K562 (cell line): ENCODE measurements around the gene EYA3. TPM values are rescaled to one million over a fixed set of nuclear protein-coding genes. Genes with fewer than 3 reads are reported as not detected.

Experiments used
- ATAC-seq: fragments of 200-7000 bp; cut with Tn5 transposase; 3 replicates; pipeline ENCODE4 v1.9.1; 2020; ENCODE audit warnings: moderate library complexity
- BruUV-seq: library from RNA; stranded (reverse); fragments of 400-500 nt; replicated peaks from 2 replicates; lab custom pipeline; 2021; lab: Mats Ljungman, UMichigan
- CTCF ChIA-PET: fragments of 300-600 bp; formaldehyde crosslinking; extraction: SDS; loops from one replicate; lab custom pipeline; 2021; ENCODE audit warnings: low intra/inter-chr PET ratio; lab: Yijun Ruan, JAX
- POLR2A ChIA-PET: fragments of 300-600, 350-650 bp; sonication (Branson Sonifier 250); formaldehyde crosslinking; extraction: SDS; loops from one replicate; lab custom pipeline; 2021; ENCODE audit warnings: antibody characterized with exemption, inconsistent platforms; lab: Yijun Ruan, JAX
- DNase-seq, 4 experiments: peaks; one replicate each; pipeline versions ENCODE4 v3.0.0 to v3.0.0-alpha.2; 2011 to 2018; ENCODE audit warnings: low spot score in 3 of 4, mixed read lengths in 3 of 4; ENCODE audit errors: extremely low read depth in 1 of 4
- FAIRE-seq: peaks from 2 replicates; lab custom pipeline; 2011; peaks lifted over from hg19 to GRCh38; lab: Jason Lieb, UNC
- H2AFZ ChIP-seq: 2 replicates; pipeline ENCODE4 v1.6.0; 2011; ENCODE audit warnings: low read depth, low read length, control low read depth, inconsistent platforms
- H3K27ac ChIP-seq: fragments of 200-600 bp; 3 replicates; pipeline ENCODE4 v1.8.0; 2011; ENCODE audit warnings: low read depth, mild to moderate bottlenecking, control low read depth, inconsistent platforms, low read length, moderate library complexity, mixed read lengths; ENCODE audit errors: extremely low read depth
- H3K27me3 ChIP-seq, 2 experiments: fragments of 300-600 bp in 1 of 2; 2 replicates in 1 of 2; 3 replicates in 1 of 2; pipeline versions ENCODE4 v1.6.0 to v1.8.0; 2011; ENCODE audit warnings: inconsistent platforms in 2 of 2, low read length in 2 of 2, mild to moderate bottlenecking in 1 of 2, mixed read lengths in 1 of 2, moderate library complexity in 1 of 2; ENCODE audit not compliant: control insufficient read depth in 2 of 2, insufficient read depth in 2 of 2
- H3K36me3 ChIP-seq: fragments of 300-600 bp; 3 replicates; pipeline ENCODE4 v1.8.0; 2011; ENCODE audit warnings: mild to moderate bottlenecking, low read length, inconsistent platforms; ENCODE audit not compliant: control insufficient read depth, insufficient read depth
- H3K4me1 ChIP-seq, 2 experiments: fragments of 200-600 bp in 1 of 2; replicated peaks in 1 of 2; 2 replicates in 1 of 2; 3 replicates in 1 of 2; pipeline versions ENCODE4 v1.5.1 to v1.8.0; 2011; ENCODE audit warnings: inconsistent platforms in 2 of 2, low read length in 2 of 2, mild to moderate bottlenecking in 1 of 2, mixed read lengths in 1 of 2, moderate library complexity in 1 of 2; ENCODE audit not compliant: control insufficient read depth in 2 of 2, insufficient read depth in 2 of 2
- H3K4me2 ChIP-seq: 2 replicates; pipeline ENCODE4 v1.6.1; 2011; ENCODE audit warnings: low read length, control low read depth, inconsistent platforms, mixed read lengths; ENCODE audit not compliant: insufficient read depth
- H3K4me3 ChIP-seq: fragments of 200-600 bp; sonication (generic), shearing (Covaris generic); 2 replicates; pipeline ENCODE4 v1.5.1; 2016; ENCODE audit warnings: control low read depth, inconsistent platforms
- H3K79me2 ChIP-seq: fragments of 200-600 bp; 3 replicates; pipeline ENCODE4 v1.8.0; 2011; ENCODE audit warnings: low read length, inconsistent platforms; ENCODE audit not compliant: control insufficient read depth, insufficient read depth
- H3K9ac ChIP-seq, 2 experiments: 2 replicates each; pipeline versions ENCODE4 v1.6.0 to v1.6.1; 2011; ENCODE audit warnings: low read depth in 2 of 2, low read length in 2 of 2, control low read depth in 1 of 2, inconsistent platforms in 1 of 2, mild to moderate bottlenecking in 1 of 2, mixed read lengths in 1 of 2; ENCODE audit not compliant: insufficient read depth in 1 of 2
- H3K9me1 ChIP-seq: one replicate; pipeline ENCODE4 v1.6.0; 2011; ENCODE audit warnings: inconsistent platforms, mild to moderate bottlenecking, low read length, moderate library complexity; ENCODE audit not compliant: control insufficient read depth, insufficient read depth
- H3K9me3 ChIP-seq: replicated peaks from 2 replicates; pipeline ENCODE4 v1.5.1; 2011; ENCODE audit warnings: low read depth, low read length, inconsistent platforms; ENCODE audit not compliant: control insufficient read depth, insufficient read depth
- H4K20me1 ChIP-seq: replicated peaks from 2 replicates; pipeline ENCODE4 v1.6.1; 2011; ENCODE audit warnings: low read length, inconsistent platforms, mixed read lengths; ENCODE audit not compliant: control insufficient read depth, insufficient read depth
- CBX1 ChIP-seq: sonication (generic); IDR thresholded peaks from 2 replicates; pipeline ENCODE4 v1.6.1; 2016; ENCODE audit warnings: antibody characterized with exemption, low read depth, mild to moderate bottlenecking
- JUNB ChIP-seq: fragments of 450-650 bp; formaldehyde crosslinking; conservative IDR thresholded peaks from 2 replicates; pipeline ENCODE4 v1.4.0; 2020; ENCODE audit warnings: mild to moderate bottlenecking
- ZNF175 ChIP-seq: fragments of 200-800 bp; sonication (Bioruptor generic); IDR thresholded peaks from 2 replicates; pipeline ENCODE4 v1.6.1; 2016; ENCODE audit warnings: low read depth, mild to moderate bottlenecking, missing genetic modification characterization, missing compliant biosample characterization
- WGBS: fragments of 100-300 bp; shearing (Covaris generic); methylation state at CpG from one replicate; pipeline ENCODE4 v1.1.6; 2016; ENCODE audit warnings: low coverage, mixed read lengths; ENCODE audit not compliant: insufficient coverage; ENCODE audit errors: missing lambda C conversion rate; 5-methylcytosine and 5-hydroxymethylcytosine counted together
- in situ Hi-C: fragments of 300-500 bp; cut with MboI; formaldehyde crosslinking; loops from 4 replicates; pipeline ENCODE4 v1.15.0; 2018; ENCODE audit warnings: inconsistent platforms, mixed read lengths
- intact Hi-C: fragments of 100-400 bp; cut with micrococcal nuclease; formaldehyde crosslinking; loops from 2 replicates; pipeline ENCODE4 v1.14.2; 2022
- polyA plus RNA-seq, 8 experiments: library from polyadenylated mRNA; depleted of rRNA in 4 of 8; stranded (reverse) in 5 of 8; unstranded in 3 of 8; fragments of >200 nt; fragmentation: Nextera tagmentation in 2 of 8; fragmentation: Illumina TruSeq in 1 of 8; extraction: Ambion mirVana in 2 of 8; extraction: Trizol in 1 of 8; gene quantifications; 2 replicates each; pipeline versions ENCODE4 v1.2.1 to v1.2.3, GENCODE V29; 2011 to 2014; ENCODE audit warnings: inconsistent platforms in 1 of 8, missing spikeins in 1 of 8
- total RNA-seq, 7 experiments: library from RNA; depleted of rRNA in 6 of 7; stranded (reverse); fragments of >200 nt in 6 of 7; fragmentation: Illumina TruSeq in 2 of 7; extraction: Trizol in 2 of 7; gene quantifications; 2 replicates each; pipeline versions ENCODE4 v1.2.1 to v1.2.3, GENCODE V29; 2011 to 2021; ENCODE audit warnings: low replicate concordance in 1 of 7
- TF ChIP-seq, protein P1 (sequence below), 3 experiments: IDR thresholded peaks in 2 of 3; conservative IDR thresholded peaks in 1 of 3; 2 replicates each; pipeline ENCODE4 v1.5.1; 2011 to 2012; ENCODE audit warnings: low read length in 3 of 3, mild to moderate bottlenecking in 3 of 3, control low read depth in 2 of 3, improper control_type of control experiment in 1 of 3, inconsistent platforms in 1 of 3, low read depth in 1 of 3, mixed read lengths in 1 of 3, moderate library complexity in 1 of 3; ENCODE audit not compliant: insufficient read depth in 2 of 3
- TF ChIP-seq, protein P2 (sequence below): fragments of 450-650 bp; conservative IDR thresholded peaks from 2 replicates; pipeline ENCODE4 v1.6.1; 2016; ENCODE audit warnings: missing genetic modification characterization, low read depth, mild to moderate bottlenecking, control low read depth, missing compliant biosample characterization
- TF ChIP-seq, protein P3 (sequence below): fragments of 250-450 bp; sonication (Bioruptor Pico); IDR thresholded peaks from 2 replicates; pipeline ENCODE4 v1.5.0; 2021; ENCODE audit warnings: mild to moderate bottlenecking, borderline replicate concordance

The EYA3 gene
- total and polyA plus RNA-seq, 9 of the 15 experiments (the other 6 are each of a cell fraction or from before 2014, with no cell fraction given): 21.7 to 64.0 (median 43.6) TPM

DNA sequence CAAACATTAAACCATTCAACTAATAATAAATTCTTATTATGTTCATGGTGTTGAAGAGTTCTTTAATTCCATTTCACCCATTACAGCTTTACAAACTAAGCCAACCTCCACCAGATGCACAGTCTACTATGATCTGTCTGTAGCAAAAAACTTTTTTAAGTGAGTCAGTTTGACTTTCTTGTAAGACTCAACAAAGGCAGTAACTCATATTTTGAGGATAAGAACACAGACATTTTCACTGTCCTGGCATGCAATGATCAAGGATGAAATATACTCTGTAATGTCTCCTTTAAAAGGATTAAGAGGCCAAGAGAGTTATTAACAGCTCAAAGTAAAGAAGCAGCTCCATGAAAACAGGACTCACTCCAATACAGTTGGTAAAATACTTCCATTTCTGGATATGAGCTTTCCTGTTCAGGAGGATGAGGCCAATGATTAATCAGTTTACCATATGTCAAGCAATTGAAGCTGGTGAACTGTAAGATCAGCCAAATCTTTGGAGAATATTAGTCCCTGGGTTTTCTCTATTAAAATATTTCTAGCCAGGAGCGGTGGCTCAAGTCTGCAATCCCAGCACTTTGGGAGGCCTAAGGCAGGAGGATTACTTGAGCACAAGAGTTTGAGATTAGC lies 108.1 kb downstream of the EYA3 start:
- ChIA-PET CTCF (interaction anchor here (0.6 to 2.7 kb wide), 10 partner anchors 21 to 372 kb away, joined by 3 to 44 read pairs (median 4); no protein-coding TSS in a partner anchor), POLR2A (interaction anchor here (0.5 to 3.0 kb wide), 8 partner anchors 9 to 420 kb away, joined by 3 to 13 read pairs (median 3); partner anchors contain the start of gene SMPDL3B)
- H3K9me1 ChIP-seq: no peaks in the 10 kb centered on the region
- in situ Hi-C loops (no loop called here), intact Hi-C loops (no loop called here)
- no TSS peak for BruUV-seq
- DNase-seq (no peak), ATAC-seq (no peak), FAIRE-seq (no peak)
- peak overlapping the region; percentile 12; the same call in 1 of the 3 replicates for H3K27ac ChIP-seq
- H3K4me2 ChIP-seq: no peak overlapping the region
- H4K20me1 ChIP-seq: no peaks in the 10 kb centered on the region
- TF ChIP-seq CBX1: no peak
- H3K4me3 ChIP-seq: no peak overlapping the region
- H3K79me2 ChIP-seq: no peaks in the 10 kb centered on the region
- peaks cover 5 to 18% of the 10 kb centered on the region in 2 experiments; a peak in 4 of 5 replicates for H3K4me1 ChIP-seq
- WGBS: 75% methylated on average over 1 of the region's 1 CpG
- H3K36me3 ChIP-seq: peaks cover 31% of the 10 kb centered on the region
- no peaks in the 10 kb centered on the region for H3K27me3 ChIP-seq
- no peaks in the 10 kb centered on the region for H3K9me3 ChIP-seq
- H3K9ac ChIP-seq: no peak overlapping the region
- no peak overlapping the region for H2AFZ ChIP-seq

DNA sequence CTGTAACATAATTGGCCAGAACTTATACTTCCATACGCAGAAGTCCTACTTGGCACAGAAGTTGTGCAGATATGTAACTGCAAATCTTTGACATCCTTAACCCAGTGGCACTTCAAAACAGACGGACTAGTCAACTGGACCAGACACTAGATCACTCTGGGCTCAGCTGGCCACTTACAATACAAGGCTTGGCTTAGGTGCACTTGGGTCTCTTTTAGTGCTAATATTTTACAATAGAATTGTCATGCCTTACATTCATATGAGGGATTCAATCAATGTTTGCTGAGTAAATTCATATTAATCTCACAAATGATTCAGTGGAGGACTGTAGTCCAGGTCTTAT lies 108.6 kb downstream of the EYA3 start:
- BruUV-seq: no TSS peak
- 3% methylated on average over 2 of the region's 2 CpGs for WGBS
- no peak overlapping the region for H3K4me3 ChIP-seq
- H2AFZ ChIP-seq: no peak overlapping the region
- no peaks in the 10 kb centered on the region for H3K27me3 ChIP-seq
- peak overlapping the region; percentile 48; the same call in 1 of the 2 replicates for H3K4me2 ChIP-seq
- H4K20me1 ChIP-seq: no peaks in the 10 kb centered on the region
- no peak overlapping the region for H3K9ac ChIP-seq
- no peaks in the 10 kb centered on the region for H3K9me1 ChIP-seq
- H3K36me3 ChIP-seq: peaks cover 31% of the 10 kb centered on the region
- ATAC-seq (peak; percentile 50; the same call in 1 of the 3 replicates), FAIRE-seq (no peak), DNase-seq (no peak)
- intact Hi-C loops (loop anchor here (1.0 to 5.0 kb wide), 4 partner anchors 39 to 308 kb away; partner anchors contain the start of gene IFI6), in situ Hi-C loops (no loop called here)
- H3K4me1 ChIP-seq: peaks cover 5 to 18% of the 10 kb centered on the region in 2 experiments; a peak in 4 of 5 replicates
- H3K9me3 ChIP-seq: no peaks in the 10 kb centered on the region
- no peaks in the 10 kb centered on the region for H3K79me2 ChIP-seq
- H3K27ac ChIP-seq: peak overlapping the region; percentile 12; the same call in 1 of the 3 replicates
- ChIA-PET CTCF (interaction anchor here (0.6 to 2.7 kb wide), 10 partner anchors 22 to 372 kb away, joined by 3 to 44 read pairs (median 4); no protein-coding TSS in a partner anchor), POLR2A (interaction anchor here (0.5 to 3.0 kb wide), 7 partner anchors 8 to 139 kb away, joined by 3 to 13 read pairs (median 3); partner anchors contain the start of gene SMPDL3B)
- TF ChIP-seq JUNB (CRISPR knock-in tag) (no peak), ZNF175 (CRISPR knock-in tag) (0 out of 2 replicates have a peak, but pooled peaks have one; percentile 1)
- TF ChIP-seq, protein P1, sequence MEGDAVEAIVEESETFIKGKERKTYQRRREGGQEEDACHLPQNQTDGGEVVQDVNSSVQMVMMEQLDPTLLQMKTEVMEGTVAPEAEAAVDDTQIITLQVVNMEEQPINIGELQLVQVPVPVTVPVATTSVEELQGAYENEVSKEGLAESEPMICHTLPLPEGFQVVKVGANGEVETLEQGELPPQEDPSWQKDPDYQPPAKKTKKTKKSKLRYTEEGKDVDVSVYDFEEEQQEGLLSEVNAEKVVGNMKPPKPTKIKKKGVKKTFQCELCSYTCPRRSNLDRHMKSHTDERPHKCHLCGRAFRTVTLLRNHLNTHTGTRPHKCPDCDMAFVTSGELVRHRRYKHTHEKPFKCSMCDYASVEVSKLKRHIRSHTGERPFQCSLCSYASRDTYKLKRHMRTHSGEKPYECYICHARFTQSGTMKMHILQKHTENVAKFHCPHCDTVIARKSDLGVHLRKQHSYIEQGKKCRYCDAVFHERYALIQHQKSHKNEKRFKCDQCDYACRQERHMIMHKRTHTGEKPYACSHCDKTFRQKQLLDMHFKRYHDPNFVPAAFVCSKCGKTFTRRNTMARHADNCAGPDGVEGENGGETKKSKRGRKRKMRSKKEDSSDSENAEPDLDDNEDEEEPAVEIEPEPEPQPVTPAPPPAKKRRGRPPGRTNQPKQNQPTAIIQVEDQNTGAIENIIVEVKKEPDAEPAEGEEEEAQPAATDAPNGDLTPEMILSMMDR (IDR thresholded peaks at IDR 0.05 in 2 of 3, conservative IDR thresholded peaks at IDR 0.05 in 1 of 3; ENCODE audit: insufficient read depth in 2 of 3, low read depth in 1 of 3, low read length in 3 of 3): 0 out of 6 replicates have a peak, but pooled peaks of 1 of the 3 experiments have one; percentile 18
- TF ChIP-seq, protein P2, sequence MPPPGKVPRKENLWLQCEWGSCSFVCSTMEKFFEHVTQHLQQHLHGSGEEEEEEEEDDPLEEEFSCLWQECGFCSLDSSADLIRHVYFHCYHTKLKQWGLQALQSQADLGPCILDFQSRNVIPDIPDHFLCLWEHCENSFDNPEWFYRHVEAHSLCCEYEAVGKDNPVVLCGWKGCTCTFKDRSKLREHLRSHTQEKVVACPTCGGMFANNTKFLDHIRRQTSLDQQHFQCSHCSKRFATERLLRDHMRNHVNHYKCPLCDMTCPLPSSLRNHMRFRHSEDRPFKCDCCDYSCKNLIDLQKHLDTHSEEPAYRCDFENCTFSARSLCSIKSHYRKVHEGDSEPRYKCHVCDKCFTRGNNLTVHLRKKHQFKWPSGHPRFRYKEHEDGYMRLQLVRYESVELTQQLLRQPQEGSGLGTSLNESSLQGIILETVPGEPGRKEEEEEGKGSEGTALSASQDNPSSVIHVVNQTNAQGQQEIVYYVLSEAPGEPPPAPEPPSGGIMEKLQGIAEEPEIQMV (tag): no peak
- TF ChIP-seq, protein P3, sequence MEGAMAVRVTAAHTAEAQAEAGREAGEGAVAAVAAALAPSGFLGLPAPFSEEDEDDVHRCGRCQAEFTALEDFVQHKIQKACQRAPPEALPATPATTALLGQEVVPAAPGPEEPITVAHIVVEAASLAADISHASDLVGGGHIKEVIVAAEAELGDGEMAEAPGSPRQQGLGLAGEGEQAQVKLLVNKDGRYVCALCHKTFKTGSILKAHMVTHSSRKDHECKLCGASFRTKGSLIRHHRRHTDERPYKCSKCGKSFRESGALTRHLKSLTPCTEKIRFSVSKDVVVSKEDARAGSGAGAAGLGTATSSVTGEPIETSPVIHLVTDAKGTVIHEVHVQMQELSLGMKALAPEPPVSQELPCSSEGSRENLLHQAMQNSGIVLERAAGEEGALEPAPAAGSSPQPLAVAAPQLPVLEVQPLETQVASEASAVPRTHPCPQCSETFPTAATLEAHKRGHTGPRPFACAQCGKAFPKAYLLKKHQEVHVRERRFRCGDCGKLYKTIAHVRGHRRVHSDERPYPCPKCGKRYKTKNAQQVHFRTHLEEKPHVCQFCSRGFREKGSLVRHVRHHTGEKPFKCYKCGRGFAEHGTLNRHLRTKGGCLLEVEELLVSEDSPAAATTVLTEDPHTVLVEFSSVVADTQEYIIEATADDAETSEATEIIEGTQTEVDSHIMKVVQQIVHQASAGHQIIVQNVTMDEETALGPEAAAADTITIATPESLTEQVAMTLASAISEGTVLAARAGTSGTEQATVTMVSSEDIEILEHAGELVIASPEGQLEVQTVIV (CRISPR knock-in tag): no peak
